ENCODE results near the gene MEAF6. TPM values are rescaled to one million over a fixed set of nuclear protein-coding genes. Genes with fewer than 3 reads are reported as not detected.

The MEAF6 gene
- total RNA-seq, 1 donor from 2014 or later: 54.5 TPM

DNA sequence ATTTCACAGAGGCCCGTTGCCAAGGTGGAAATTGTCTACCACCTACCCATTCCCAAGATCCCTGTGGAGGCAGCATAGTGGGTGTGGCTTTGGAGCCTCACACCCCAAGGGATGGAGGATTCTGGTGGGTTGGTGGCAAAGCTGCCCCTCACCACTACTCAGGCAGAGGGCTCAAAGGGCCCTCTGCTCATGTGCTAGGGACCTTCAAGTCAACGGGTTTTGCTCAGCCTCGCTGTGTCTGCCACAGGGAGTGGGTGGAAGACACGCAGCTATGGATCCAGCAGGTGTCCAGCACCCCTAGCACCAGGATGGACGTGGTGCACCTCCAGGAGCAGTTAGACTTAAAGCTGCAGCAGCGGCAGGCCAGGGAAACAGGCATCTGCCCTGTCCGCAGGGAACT, 44.5 kb upstream of the MEAF6 start:
- H3K27me3 ChIP-seq: no peaks in the 10 kb centered on the region

DNA sequence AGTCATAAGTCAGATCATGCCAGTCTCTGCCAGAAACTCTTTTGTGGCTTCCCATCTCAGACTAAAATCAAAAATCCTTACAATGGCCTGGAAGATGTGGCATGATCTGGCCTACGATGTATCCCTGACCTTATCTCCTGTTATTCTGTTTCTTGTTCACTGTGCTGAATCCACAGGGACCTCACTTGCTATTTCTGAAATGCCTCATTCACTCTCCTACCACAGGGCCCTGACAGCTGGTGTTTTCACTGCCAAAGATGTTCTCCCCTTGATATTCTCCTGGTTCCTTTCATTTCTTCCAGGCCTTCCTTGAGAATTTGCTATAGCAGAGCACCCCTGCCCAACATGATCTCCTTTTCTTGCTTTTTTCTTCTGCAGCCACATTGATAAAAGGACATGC, 43.8 kb upstream of the MEAF6 start:
- Histone ChIP-seq H3K4me1 (peaks cover 18% of the 10 kb centered on the region), H3K9me3 (no peaks in the 10 kb centered on the region), H3K36me3 (no peaks in the 10 kb centered on the region), H3K27me3 (no peaks in the 10 kb centered on the region), H3K4me3 (no peak overlapping the region), H3K27ac (no peak overlapping the region)
- no peak for TF ChIP-seq POLR2AphosphoS5 (IDR thresholded peaks at IDR 0.05; ENCODE audit: insufficient read depth in 1 of 2, low read depth in 1 of 2)
- TF ChIP-seq, protein P1, sequence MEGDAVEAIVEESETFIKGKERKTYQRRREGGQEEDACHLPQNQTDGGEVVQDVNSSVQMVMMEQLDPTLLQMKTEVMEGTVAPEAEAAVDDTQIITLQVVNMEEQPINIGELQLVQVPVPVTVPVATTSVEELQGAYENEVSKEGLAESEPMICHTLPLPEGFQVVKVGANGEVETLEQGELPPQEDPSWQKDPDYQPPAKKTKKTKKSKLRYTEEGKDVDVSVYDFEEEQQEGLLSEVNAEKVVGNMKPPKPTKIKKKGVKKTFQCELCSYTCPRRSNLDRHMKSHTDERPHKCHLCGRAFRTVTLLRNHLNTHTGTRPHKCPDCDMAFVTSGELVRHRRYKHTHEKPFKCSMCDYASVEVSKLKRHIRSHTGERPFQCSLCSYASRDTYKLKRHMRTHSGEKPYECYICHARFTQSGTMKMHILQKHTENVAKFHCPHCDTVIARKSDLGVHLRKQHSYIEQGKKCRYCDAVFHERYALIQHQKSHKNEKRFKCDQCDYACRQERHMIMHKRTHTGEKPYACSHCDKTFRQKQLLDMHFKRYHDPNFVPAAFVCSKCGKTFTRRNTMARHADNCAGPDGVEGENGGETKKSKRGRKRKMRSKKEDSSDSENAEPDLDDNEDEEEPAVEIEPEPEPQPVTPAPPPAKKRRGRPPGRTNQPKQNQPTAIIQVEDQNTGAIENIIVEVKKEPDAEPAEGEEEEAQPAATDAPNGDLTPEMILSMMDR (IDR thresholded peaks at IDR 0.05): no peak
- TF ChIP-seq POLR2A (IDR thresholded peaks at IDR 0.05): no peak
- intact Hi-C loops (cut with DNase I): no loop called here
- DNase-seq (ENCODE audit: extremely low spot score in 2 of 2): no peak

More for the DNA sequence above, 44.5 kb upstream of the MEAF6 start:
- TF ChIP-seq POLR2AphosphoS5 (IDR thresholded peaks at IDR 0.05; ENCODE audit: insufficient read depth in 1 of 2, low read depth in 1 of 2) (no peak), POLR2A (IDR thresholded peaks at IDR 0.05) (no peak)
- TF ChIP-seq, protein P1 (IDR thresholded peaks at IDR 0.05): no peak
- no peaks in the 10 kb centered on the region for H3K9me3 ChIP-seq
- H3K4me3 ChIP-seq: no peak overlapping the region
- no peak overlapping the region for H3K27ac ChIP-seq
- no peaks in the 10 kb centered on the region for H3K36me3 ChIP-seq
- no peak for DNase-seq (ENCODE audit: extremely low spot score in 2 of 2)
- intact Hi-C loops (cut with DNase I): no loop called here
- H3K4me1 ChIP-seq: peaks cover 16% of the 10 kb centered on the region

DNA sequence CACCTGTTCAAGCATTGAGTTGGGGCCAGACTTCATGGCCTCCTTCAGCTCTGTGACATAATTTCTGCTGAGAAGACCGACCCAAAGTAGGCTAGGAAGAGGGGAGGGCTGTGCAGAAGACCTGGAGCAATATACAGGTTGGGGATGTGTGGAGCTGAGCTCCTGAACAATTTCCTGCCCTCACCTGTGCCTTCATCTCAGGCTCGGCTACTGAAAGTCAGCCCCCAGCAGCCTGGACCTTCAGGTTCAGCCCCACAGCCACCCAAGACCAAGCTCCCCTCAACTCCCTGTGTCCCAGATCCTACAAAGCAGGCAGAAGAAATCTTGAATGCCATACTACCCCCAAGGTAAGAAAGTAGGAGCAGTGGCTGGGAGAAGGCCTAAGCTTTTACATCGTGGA, 42.8 kb upstream of the MEAF6 start:
- intact Hi-C loops (cut with DNase I): no loop called here
- no peak for DNase-seq (ENCODE audit: extremely low spot score in 2 of 2)
- Histone ChIP-seq H3K27me3 (no peaks in the 10 kb centered on the region), H3K27ac (no peak overlapping the region), H3K9me3 (no peaks in the 10 kb centered on the region), H3K4me3 (peak overlapping the region; percentile 24 to 33), H3K4me1 (peaks cover 28% of the 10 kb centered on the region), H3K36me3 (peaks cover 0 to 3% of the 10 kb centered on the region in 2 donors)
- TF ChIP-seq, protein P1 (IDR thresholded peaks at IDR 0.05): no peak
- TF ChIP-seq POLR2A (IDR thresholded peaks at IDR 0.05) (no peak), POLR2AphosphoS5 (IDR thresholded peaks at IDR 0.05; ENCODE audit: insufficient read depth in 1 of 2, low read depth in 1 of 2) (no peak)

DNA sequence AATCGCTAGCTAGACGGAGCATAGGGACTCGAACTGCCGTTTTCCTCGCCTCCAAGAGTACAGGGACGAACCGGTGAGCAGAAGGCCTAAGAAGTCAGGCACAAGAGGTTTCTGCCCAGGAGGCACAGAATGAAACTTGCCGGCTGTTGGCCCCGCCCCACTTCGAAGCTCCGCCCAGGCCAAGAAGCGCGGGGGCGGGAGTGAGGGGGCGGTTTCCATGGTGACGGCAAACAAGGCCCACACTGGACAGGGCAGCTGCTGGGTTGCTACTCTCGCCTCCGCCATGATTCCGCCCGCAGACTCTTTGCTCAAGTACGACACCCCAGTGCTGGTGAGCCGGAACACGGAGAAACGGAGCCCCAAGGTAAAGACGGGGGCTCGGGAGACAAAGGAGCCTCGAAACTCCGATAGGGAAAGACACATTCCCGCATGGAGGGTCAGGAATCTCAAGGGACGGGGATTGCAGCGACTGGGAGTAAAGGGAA, 42.2 kb upstream of the MEAF6 start, which contains the start of gene DNALI1:
Gene DNALI1, plus strand, starts transcription at position 229 of the 485 bp plus-strand sequence. Its CDS starts 55 bp downstream, at position 284.
- H3K4me1 ChIP-seq: peaks cover 33% of the 10 kb centered on the region
- DNase-seq (ENCODE audit: extremely low spot score in 2 of 2): no peak
- intact Hi-C loops (cut with DNase I): no loop called here
- no peaks in the 10 kb centered on the region for H3K27me3 ChIP-seq
- H3K27ac ChIP-seq: no peak within 1 kb of the TSS
- TF ChIP-seq, protein P1 (IDR thresholded peaks at IDR 0.05): no peak
- TF ChIP-seq POLR2AphosphoS5 (IDR thresholded peaks at IDR 0.05; ENCODE audit: insufficient read depth in 1 of 2, low read depth in 1 of 2): peak in 1 of 2 donors; percentile 39
- peak within 1 kb of the TSS; percentile 24 to 33 for H3K4me3 ChIP-seq
- no peaks in the 10 kb centered on the region for H3K9me3 ChIP-seq
- peaks cover 0 to 8% of the 10 kb centered on the region in 2 donors for H3K36me3 ChIP-seq

DNA sequence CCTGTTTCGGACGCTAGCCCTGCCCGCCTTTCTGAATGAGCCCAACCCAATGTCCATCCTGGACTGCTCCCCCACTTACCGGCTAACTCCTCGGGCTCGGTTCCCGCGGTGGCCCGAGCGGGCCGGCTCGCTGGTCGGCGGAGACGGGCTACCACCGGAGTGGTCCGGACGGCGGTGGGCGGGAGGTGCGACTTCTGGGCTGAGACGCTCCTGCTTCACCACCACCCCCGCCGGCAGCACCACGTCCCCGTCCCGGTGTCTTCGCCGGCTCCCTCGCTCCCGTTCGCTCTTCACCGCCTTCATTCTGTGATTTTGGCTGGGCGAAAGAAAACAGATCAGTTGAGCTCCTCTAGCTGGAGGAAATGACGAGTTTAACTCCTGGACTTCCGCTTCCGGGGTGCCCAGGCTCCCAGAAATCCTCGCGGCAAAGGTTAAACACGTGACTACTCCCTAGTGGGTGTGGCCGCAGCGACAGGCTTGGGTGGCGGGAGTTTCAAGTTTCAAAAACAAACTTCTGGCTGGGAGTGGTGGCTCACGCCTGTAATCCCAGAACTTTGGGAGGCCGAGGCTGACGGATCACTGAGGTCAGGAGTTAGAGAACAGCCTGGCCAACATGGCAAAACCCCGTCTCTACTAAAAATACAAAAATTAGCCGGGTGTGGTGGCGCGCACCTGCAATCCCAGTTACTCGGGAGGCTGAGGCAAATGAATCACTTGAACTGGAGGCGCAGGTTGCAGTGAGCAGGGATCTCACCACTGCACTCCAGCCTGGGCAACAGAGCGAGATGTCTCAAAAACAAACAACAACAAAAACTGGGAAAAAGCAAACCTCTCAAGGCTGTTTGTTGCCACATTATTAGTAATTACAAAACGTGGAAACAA, 39.6 kb upstream of the MEAF6 start, which contains the start of gene SNIP1:
Gene SNIP1, minus strand, starts transcription at position 367 of the 882 bp plus-strand sequence. Its CDS starts 64 bp downstream, at position 303.
- Histone ChIP-seq H3K9me3 (no peaks in the 10 kb centered on the region), H3K27me3 (no peaks in the 10 kb centered on the region), H3K27ac (peak within 1 kb of the TSS; percentile 70), H3K4me3 (peak within 1 kb of the TSS; percentile 87 to 95), H3K4me1 (peaks cover 33% of the 10 kb centered on the region), H3K36me3 (peaks cover 0 to 23% of the 10 kb centered on the region in 2 donors)
- TF ChIP-seq POLR2A (IDR thresholded peaks at IDR 0.05) (peak in 1 of 2 donors; percentile 53), POLR2AphosphoS5 (IDR thresholded peaks at IDR 0.05; ENCODE audit: insufficient read depth in 1 of 2, low read depth in 1 of 2) (peak; percentile 92 to 100)
- TF ChIP-seq, protein P1 (IDR thresholded peaks at IDR 0.05): peak in 1 of 3 experiments; percentile 10
- intact Hi-C loops (cut with DNase I): no loop called here
- DNase-seq (ENCODE audit: extremely low spot score in 2 of 2): peak in 1 of 2 donors; percentile 93

Data from vagina (tissue), 2 donors.